ENCODE results near the gene NR5A2.

- TF ChIP-seq CTCF (IDR thresholded peaks at IDR 0.05; ENCODE audit: poor library complexity) = no peak
- TF ChIP-seq EZH2phosphoT487 (IDR thresholded peaks at IDR 0.05; ENCODE audit: low read depth, severe bottlenecking, unreplicated experiment) = no peak
Observed at GRCh38 chr1:200180821-200181220, 153.3 kb downstream of the NR5A2 start.

All from hepatocyte (in vitro differentiated cells).